Pancreas (tissue), 10 donors: ENCODE data around the gene PARD3B. TPM values are rescaled to one million over a fixed set of nuclear protein-coding genes. Genes with fewer than 3 reads are reported as not detected.

Experiments used
- ATAC-seq, 4 donors: fragments of 200-7000 bp; cut with Tn5 transposase; one replicate each; pipeline versions ENCODE4 v1.8.0 to v1.9.1; 2020; ENCODE audit warnings: mild to moderate bottlenecking in 4 of 4, moderate library complexity in 4 of 4
- DNase-seq, 6 donors: peaks; one replicate each; pipeline ENCODE4 v3.0.0-alpha.2; 2020
- FAIRE-seq: peaks from 2 replicates; lab custom pipeline; 2012; peaks lifted over from hg19 to GRCh38; lab: Jason Lieb, UNC
- H3K27ac ChIP-seq, 4 donors: fragments of 200-600 bp; sonication (generic); 1 replicate in 3 of 4; 2 replicates in 1 of 4; pipeline versions ENCODE4 v1.5.0 to v1.8.0; 2020
- H3K27me3 ChIP-seq, 4 donors: fragments of 200-600 bp; one replicate each; pipeline ENCODE4 v1.8.0; 2021
- H3K36me3 ChIP-seq, 3 donors: fragments of 200-600 bp; sonication (generic) in 1 of 3; one replicate each; pipeline versions ENCODE4 v1.5.0 to v1.8.0; 2020 to 2021
- H3K4me1 ChIP-seq, 3 donors: fragments of 200-600 bp; one replicate each; pipeline ENCODE4 v1.8.0; 2021
- H3K4me3 ChIP-seq, 4 donors: fragments of 200-600 bp; sonication (generic) in 2 of 4; one replicate each; pipeline versions ENCODE4 v1.5.0 to v1.8.0; 2020 to 2021
- H3K9me3 ChIP-seq, 4 donors: fragments of 200-600 bp; one replicate each; pipeline ENCODE4 v1.8.0; 2021
- WGBS, 2 donors: extraction: QIAGEN DNeasy Blood & Tissue Kit; methylation state at CpG; one replicate each; pipeline ENCODE4 v1.1.7; 2013; 5-methylcytosine and 5-hydroxymethylcytosine counted together
- intact Hi-C, 3 donors: fragments of 100-400 bp; cut with DNase I; formaldehyde crosslinking; loops; one replicate each; pipeline versions ENCODE4 v1.11.1 to v1.14.2; 2022
- polyA plus RNA-seq, 2 donors: library from polyadenylated mRNA; stranded (reverse); fragments of 200-250 nt; gene quantifications; one replicate each; pipeline ENCODE4 v1.2.3, GENCODE V29; 2013
- total RNA-seq, 6 donors: library from RNA; stranded (reverse); fragmentation: NEBNext Ultra II Directional in 4 of 6; extraction: Animal tissue kit (Norgen Biotek cat#: 25700) in 4 of 6; gene quantifications; one replicate each; pipeline versions ENCODE4 v1.2.1 to v1.2.4, GENCODE V29; 2021 to 2023
- TF ChIP-seq, protein P1 (sequence below), 4 donors: fragments of 200-600 bp; sonication (generic) in 3 of 4; IDR thresholded peaks; one replicate each; pipeline versions ENCODE4 v1.5.0 to v1.8.0; 2021; ENCODE audit warnings: antibody characterized with exemption in 4 of 4
- donor health status: healthy with polysubstance abuse.
- donor health status: DM: no; HTN: no; CAD: no; lungs with moderate emphysema.
- donor health status: DM: no; HTN: no; CAD: no.
- donor health status: control.
- donor health status: control.
- donor health status: Bipolar disorder and iron deficiency.
- donor health status: DM: yes; HTN: yes; CAD: no.
- donor health status: DM: no; HTN: no; CAD: no.
- donor health status: DM: no; HTN: no; CAD: no.
- donor health status: DM: yes; HTN: yes; CAD: no.

The PARD3B gene
- total and polyA plus RNA-seq, 8 donors: 2.8 to 21.5 (median 12.7) TPM

DNA sequence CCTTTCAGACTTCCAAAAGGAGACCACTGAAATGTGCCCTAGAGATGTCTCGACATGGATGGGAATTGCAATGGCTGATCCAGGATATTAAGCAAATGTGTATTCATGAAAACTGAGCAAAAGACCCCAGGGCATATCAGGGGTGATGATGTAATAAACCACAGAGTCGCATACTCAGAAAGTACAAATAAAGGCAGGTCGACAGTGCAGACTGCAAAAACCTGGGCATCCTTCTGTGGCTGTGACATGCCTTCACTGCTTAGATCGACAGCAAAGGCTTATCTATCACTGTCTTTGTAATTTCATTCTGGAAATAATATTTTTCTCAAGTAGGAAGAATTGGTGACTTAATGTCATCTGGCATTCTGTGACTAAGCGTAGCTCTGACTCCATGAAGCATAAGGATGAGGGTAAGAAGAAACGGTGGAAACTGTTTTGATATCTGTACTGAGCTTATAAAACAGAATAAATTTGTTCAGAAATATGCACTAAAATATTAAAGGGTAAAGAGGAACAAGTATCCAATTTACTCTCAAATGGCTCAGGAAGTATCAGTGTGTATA is 1021.4 kb downstream of the PARD3B start:
- intact Hi-C loops: no loop called here
- 74 to 76% methylated on average over 6 of the region's 6 CpGs for WGBS, 2 donors
- no peak for DNase-seq

DNA sequence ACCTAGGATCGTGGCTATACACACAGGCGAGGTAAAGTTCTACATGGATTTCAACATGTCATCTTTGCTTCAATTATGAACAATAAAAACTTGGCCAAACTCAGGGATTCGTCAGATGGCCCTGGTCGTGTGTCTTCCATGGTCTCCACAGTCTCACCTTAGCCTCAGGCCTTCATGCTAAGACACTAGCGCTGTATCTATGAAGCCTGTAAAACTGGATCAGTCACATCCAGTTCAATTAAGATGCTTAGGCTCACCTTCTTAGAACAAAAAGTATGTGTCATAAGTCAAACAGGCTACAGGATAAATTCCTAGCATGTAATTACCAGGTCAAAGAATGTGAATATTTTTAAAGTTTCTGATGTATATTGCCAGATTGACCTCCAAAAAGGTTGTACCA is 1023.3 kb downstream of the PARD3B start:
- no peak overlapping the region for H3K27ac ChIP-seq
- TF ChIP-seq, protein P1, sequence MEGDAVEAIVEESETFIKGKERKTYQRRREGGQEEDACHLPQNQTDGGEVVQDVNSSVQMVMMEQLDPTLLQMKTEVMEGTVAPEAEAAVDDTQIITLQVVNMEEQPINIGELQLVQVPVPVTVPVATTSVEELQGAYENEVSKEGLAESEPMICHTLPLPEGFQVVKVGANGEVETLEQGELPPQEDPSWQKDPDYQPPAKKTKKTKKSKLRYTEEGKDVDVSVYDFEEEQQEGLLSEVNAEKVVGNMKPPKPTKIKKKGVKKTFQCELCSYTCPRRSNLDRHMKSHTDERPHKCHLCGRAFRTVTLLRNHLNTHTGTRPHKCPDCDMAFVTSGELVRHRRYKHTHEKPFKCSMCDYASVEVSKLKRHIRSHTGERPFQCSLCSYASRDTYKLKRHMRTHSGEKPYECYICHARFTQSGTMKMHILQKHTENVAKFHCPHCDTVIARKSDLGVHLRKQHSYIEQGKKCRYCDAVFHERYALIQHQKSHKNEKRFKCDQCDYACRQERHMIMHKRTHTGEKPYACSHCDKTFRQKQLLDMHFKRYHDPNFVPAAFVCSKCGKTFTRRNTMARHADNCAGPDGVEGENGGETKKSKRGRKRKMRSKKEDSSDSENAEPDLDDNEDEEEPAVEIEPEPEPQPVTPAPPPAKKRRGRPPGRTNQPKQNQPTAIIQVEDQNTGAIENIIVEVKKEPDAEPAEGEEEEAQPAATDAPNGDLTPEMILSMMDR (IDR thresholded peaks at IDR 0.05): no peak
- WGBS, 2 donors: 91% methylated on average over 5 of the region's 5 CpGs
- no peak overlapping the region for H3K4me3 ChIP-seq
- no peaks in the 10 kb centered on the region for H3K36me3 ChIP-seq
- intact Hi-C loops: no loop called here
- ATAC-seq: no peak
- no peak for DNase-seq
- H3K27me3 ChIP-seq: no peaks in the 10 kb centered on the region
- no peaks in the 10 kb centered on the region for H3K4me1 ChIP-seq
- FAIRE-seq: no peak
- no peaks in the 10 kb centered on the region for H3K9me3 ChIP-seq

More for the DNA sequence above, 1021.4 kb downstream of the PARD3B start:
- Histone ChIP-seq H3K4me1 (no peaks in the 10 kb centered on the region), H3K9me3 (no peaks in the 10 kb centered on the region), H3K4me3 (no peak overlapping the region), H3K36me3 (no peaks in the 10 kb centered on the region), H3K27ac (no peak overlapping the region), H3K27me3 (no peaks in the 10 kb centered on the region)
- TF ChIP-seq, protein P1 (IDR thresholded peaks at IDR 0.05): no peak
- FAIRE-seq: no peak
- no peak for ATAC-seq

GRCh38 chr2:205570648-205571047 is 1025.4 kb downstream of the PARD3B start:
- FAIRE-seq: no peak

DNA sequence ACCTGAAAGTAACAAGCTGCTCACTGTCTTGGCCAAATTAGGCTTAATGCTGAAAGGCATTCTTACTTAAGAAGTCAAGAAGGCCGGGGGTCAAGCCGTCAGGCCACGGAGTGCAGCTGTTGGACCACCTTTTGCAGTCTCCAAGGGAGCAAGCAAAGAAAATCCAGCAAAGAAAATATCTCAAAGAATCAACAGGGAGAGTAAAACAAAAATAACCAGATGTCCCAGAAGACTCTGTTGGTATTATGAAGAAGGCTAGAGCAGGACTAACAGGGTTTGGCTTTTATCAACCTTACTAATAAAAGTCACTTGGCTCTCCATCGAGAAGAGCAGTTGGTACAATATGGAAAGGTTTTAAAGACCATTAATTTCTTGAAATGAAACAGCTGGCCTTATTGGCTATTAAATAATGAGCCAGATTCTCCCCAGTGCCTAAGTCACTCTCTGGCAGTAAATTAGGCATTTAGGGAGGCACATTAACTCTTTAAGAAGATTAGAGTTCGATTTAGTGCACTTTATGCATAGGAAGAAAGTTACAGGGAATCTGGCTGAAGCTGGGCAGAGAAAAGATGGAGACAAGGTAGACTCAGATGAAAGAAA is 1026.2 kb downstream of the PARD3B start:
- FAIRE-seq (peak; percentile 20), ATAC-seq (no peak), DNase-seq (no peak)
- Histone ChIP-seq H3K9me3 (no peaks in the 10 kb centered on the region), H3K4me1 (no peaks in the 10 kb centered on the region), H3K27me3 (no peaks in the 10 kb centered on the region), H3K36me3 (no peaks in the 10 kb centered on the region), H3K4me3 (no peak overlapping the region), H3K27ac (no peak overlapping the region)
- intact Hi-C loops: no loop called here
- TF ChIP-seq, protein P1 (IDR thresholded peaks at IDR 0.05): no peak
- WGBS, 2 donors: 79 to 91% methylated on average over 5 of the region's 5 CpGs

More at GRCh38 chr2:205570648-205571047, 1025.4 kb downstream of the PARD3B start:
- TF ChIP-seq, protein P1 (IDR thresholded peaks at IDR 0.05): no peak
- ATAC-seq (no peak), DNase-seq (no peak)
- WGBS, 2 donors: 89 to 90% methylated on average over 6 of the region's 6 CpGs
- Histone ChIP-seq H3K4me1 (no peaks in the 10 kb centered on the region), H3K9me3 (no peaks in the 10 kb centered on the region), H3K27ac (no peak overlapping the region), H3K27me3 (no peaks in the 10 kb centered on the region), H3K36me3 (no peaks in the 10 kb centered on the region), H3K4me3 (no peak overlapping the region)
- intact Hi-C loops: no loop called here

DNA sequence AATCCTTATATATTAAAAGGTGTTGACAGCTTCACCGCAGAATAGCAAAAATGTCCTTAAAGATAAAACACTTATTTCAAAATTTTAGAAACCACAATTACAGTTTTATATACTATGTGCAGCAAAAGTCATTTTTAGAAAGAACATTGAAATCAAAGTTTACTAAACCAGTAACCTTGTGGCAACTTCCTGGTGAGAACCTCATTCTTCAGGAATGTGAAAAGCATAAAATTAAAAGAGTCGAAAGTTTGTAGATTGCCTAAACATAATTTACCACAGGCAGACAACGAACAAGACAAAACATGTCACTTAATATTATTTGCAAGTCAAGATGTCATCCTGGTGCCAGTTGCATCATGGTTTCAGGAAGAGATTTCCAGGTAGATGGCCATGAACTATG is 1028.7 kb downstream of the PARD3B start:
- H3K27ac ChIP-seq: no peak overlapping the region
- H3K4me3 ChIP-seq: no peak overlapping the region
- no peaks in the 10 kb centered on the region for H3K9me3 ChIP-seq
- DNase-seq: no peak
- no peaks in the 10 kb centered on the region for H3K4me1 ChIP-seq
- TF ChIP-seq, protein P1 (IDR thresholded peaks at IDR 0.05): no peak
- no peak for ATAC-seq
- WGBS, 2 donors: 94 to 96% methylated on average over 3 of the region's 3 CpGs
- H3K36me3 ChIP-seq: no peaks in the 10 kb centered on the region
- H3K27me3 ChIP-seq: no peaks in the 10 kb centered on the region
- FAIRE-seq: no peak
- intact Hi-C loops: no loop called here
